Sigmoid colon (tissue), 7 donors: ENCODE data around the gene NCOA6. TPM values are rescaled to one million over a fixed set of nuclear protein-coding genes. Genes with fewer than 3 reads are reported as not detected.
A peak's percentile ranks its signal among the peaks of the same experiment; 100 is the strongest.

Experiments
- DNase-seq: peaks from one replicate; pipeline ENCODE4 v3.0.0-alpha.2; 2019
- H3K27ac ChIP-seq, 4 donors: fragments of 200-600 bp; sonication (generic); one replicate each; pipeline ENCODE4 v1.5.1; 2016 to 2019; ENCODE audit warnings: mild to moderate bottlenecking in 1 of 4
- H3K27me3 ChIP-seq, 3 donors: fragments of 200-600 bp; sonication (generic); one replicate each; pipeline ENCODE4 v1.5.1; 2019; ENCODE audit warnings: mild to moderate bottlenecking in 1 of 3
- H3K36me3 ChIP-seq, 4 donors: fragments of 200-600 bp; sonication (generic); one replicate each; pipeline ENCODE4 v1.5.1; 2016 to 2019
- H3K4me1 ChIP-seq, 4 donors: fragments of 200-600 bp; sonication (generic); one replicate each; pipeline ENCODE4 v1.5.1; 2017 to 2019
- H3K4me3 ChIP-seq, 4 donors: fragments of 200-600 bp; sonication (generic); one replicate each; pipeline ENCODE4 v1.5.1; 2017 to 2019; ENCODE audit warnings: mild to moderate bottlenecking in 2 of 4, moderate library complexity in 1 of 4
- H3K9me3 ChIP-seq, 4 donors: fragments of 200-600 bp in 3 of 4; sonication (generic) in 3 of 4; one replicate each; pipeline versions ENCODE4 v1.5.1 to v1.6.1; 2013 to 2019
- CTCF ChIP-seq, 4 experiments: fragments of 450-650 bp in 3 of 4; fragments of 200-600 bp in 1 of 4; IDR thresholded peaks; one replicate each; pipeline ENCODE4 v1.5.1; 2016 to 2019; ENCODE audit warnings: antibody characterized with exemption in 4 of 4, mild to moderate bottlenecking in 3 of 4, moderate library complexity in 2 of 4
- EP300 ChIP-seq, 4 donors: sonication (generic); formaldehyde crosslinking; IDR thresholded peaks; one replicate each; pipeline ENCODE4 v1.6.1; 2017; ENCODE audit warnings: antibody characterized with exemption in 4 of 4
- POLR2A ChIP-seq, 2 donors: fragments of 450-650 bp; IDR thresholded peaks; one replicate each; pipeline ENCODE4 v1.6.1; 2016; ENCODE audit warnings: antibody characterized with exemption in 2 of 2, mild to moderate bottlenecking in 2 of 2, moderate library complexity in 2 of 2
- POLR2AphosphoS5 ChIP-seq, 4 donors: sonication (generic); formaldehyde crosslinking; IDR thresholded peaks; one replicate each; pipeline ENCODE4 v1.6.1; 2017; ENCODE audit warnings: antibody characterized with exemption in 4 of 4
- WGBS, 2 donors: extraction: QIAGEN DNeasy Blood & Tissue Kit; methylation state at CpG; one replicate each; pipeline ENCODE4 v1.1.7; 2013; 5-methylcytosine and 5-hydroxymethylcytosine counted together
- intact Hi-C: fragments of 100-400 bp; cut with DNase I; formaldehyde crosslinking; loops from one replicate; pipeline ENCODE4 v1.15.1; 2023
- polyA plus RNA-seq, 3 donors: library from polyadenylated mRNA; stranded (reverse); fragments of 200-250 nt; gene quantifications; one replicate each; pipeline ENCODE4 v1.2.3, GENCODE V29; 2013
- total RNA-seq, 4 donors: library from RNA; depleted of rRNA; stranded (reverse); fragments of >200 nt; gene quantifications; one replicate each; pipeline ENCODE4 v1.1.0, GENCODE V29; 2016
- donor health status: healthy with polysubstance abuse.
- donor health status: Bipolar disorder and iron deficiency.
- donor health status: healthy.

NCOA6 gene
- total and polyA plus RNA-seq, 7 donors: 16.9 to 24.9 (median 21.8) TPM

GRCh38 chr20:34710568-34710839, 114.9 kb downstream of the NCOA6 start:
- H3K27me3 ChIP-seq: no peaks in the 10 kb centered on the region
- H3K4me3 ChIP-seq: peak overlapping the region in 3 of 4 donors; percentile 63 to 74 (median 66)
- TF ChIP-seq CTCF (IDR thresholded peaks at IDR 0.05) (no peak), POLR2A (IDR thresholded peaks at IDR 0.05) (no peak), EP300 (IDR thresholded peaks at IDR 0.05) (no peak), POLR2AphosphoS5 (IDR thresholded peaks at IDR 0.05) (no peak)
- peak overlapping the region; percentile 88 to 97 (median 94) for H3K27ac ChIP-seq
- intact Hi-C loops: no loop called here
- H3K36me3 ChIP-seq: peaks cover 0 to 37% (median 3%) of the 10 kb centered on the region in 4 donors
- no peak for DNase-seq
- no peaks in the 10 kb centered on the region for H3K9me3 ChIP-seq
- peaks cover 0 to 30% (median 23%) of the 10 kb centered on the region in 4 donors for H3K4me1 ChIP-seq

GRCh38 chr20:34709831-34710567, 115.5 kb downstream of the NCOA6 start:
- no peaks in the 10 kb centered on the region for H3K27me3 ChIP-seq
- peaks cover 0 to 35% (median 28%) of the 10 kb centered on the region in 4 donors for H3K4me1 ChIP-seq
- 2 to 6% methylated on average over 61 of the region's 61 CpGs for WGBS, 2 donors
- TF ChIP-seq POLR2AphosphoS5 (IDR thresholded peaks at IDR 0.05): no peak
- TF ChIP-seq EP300 (IDR thresholded peaks at IDR 0.05): no peak
- TF ChIP-seq POLR2A (IDR thresholded peaks at IDR 0.05): no peak
- no peak for TF ChIP-seq CTCF (IDR thresholded peaks at IDR 0.05)
- intact Hi-C loops: loop anchor here (2.0 to 5.0 kb wide), 2 partner anchors 168 to 397 kb away; no protein-coding TSS in a partner anchor
- H3K36me3 ChIP-seq: peaks cover 0 to 32% (median 3%) of the 10 kb centered on the region in 4 donors
- DNase-seq: peak; percentile 87
- H3K27ac ChIP-seq: peak overlapping the region; percentile 88 to 97 (median 94)
- H3K9me3 ChIP-seq: no peaks in the 10 kb centered on the region
- H3K4me3 ChIP-seq: peak overlapping the region; percentile 63 to 74 (median 66)

DNA sequence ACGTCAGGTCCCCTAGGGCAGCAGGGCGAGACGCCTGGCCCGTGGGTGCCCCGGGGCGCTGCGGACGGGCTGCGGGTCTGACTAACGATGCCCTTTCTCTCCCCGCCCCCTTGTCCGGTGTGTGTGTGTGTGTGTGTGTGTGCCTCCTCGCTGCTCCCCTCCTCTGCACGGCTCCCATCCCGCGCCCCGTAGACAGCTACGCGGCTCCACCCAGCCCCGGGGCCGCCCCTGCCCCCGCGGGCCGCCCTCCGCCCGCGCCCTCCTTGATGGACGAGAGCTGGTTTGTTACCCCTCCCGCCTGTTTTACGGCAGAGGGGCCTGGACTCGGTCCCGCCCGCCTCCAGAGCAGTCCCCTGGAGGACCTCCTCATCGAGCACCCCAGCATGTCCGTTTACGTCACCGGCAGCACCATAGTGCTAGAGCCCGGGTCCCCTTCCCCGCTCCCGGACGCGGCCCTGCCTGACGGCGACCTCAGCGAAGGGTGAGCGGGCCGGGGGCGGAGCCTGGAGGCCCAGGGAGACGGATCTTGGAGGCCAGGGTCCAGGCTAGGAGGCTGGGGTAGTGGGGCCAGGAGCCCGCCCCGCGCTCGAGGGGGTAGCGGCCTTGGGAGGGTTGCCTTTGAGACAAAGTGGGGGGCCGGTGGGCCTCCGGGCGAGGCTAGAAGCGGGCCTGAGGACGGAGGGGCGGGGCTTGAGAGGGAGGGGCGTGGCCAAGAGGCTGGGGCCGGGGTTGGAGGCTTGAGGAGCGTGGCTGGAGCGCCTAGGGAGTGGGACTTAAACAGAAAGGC, 116.2 kb downstream of the NCOA6 start:
- DNase-seq: peak; percentile 94
- 1% methylated on average over 64 of the region's 64 CpGs for WGBS, 2 donors
- Histone ChIP-seq H3K4me1 (peaks cover 0 to 40% (median 32%) of the 10 kb centered on the region in 4 donors), H3K9me3 (no peaks in the 10 kb centered on the region), H3K27me3 (no peaks in the 10 kb centered on the region), H3K36me3 (peaks cover 0 to 25% (median 2%) of the 10 kb centered on the region in 4 donors), H3K27ac (peak overlapping the region; percentile 88 to 97 (median 94)), H3K4me3 (peak overlapping the region; percentile 63 to 74 (median 66))
- intact Hi-C loops: loop anchor here (2.0 to 5.0 kb wide), 2 partner anchors 167 to 396 kb away; no protein-coding TSS in a partner anchor
- TF ChIP-seq POLR2A (IDR thresholded peaks at IDR 0.05) (peak in 1 of 2 donors; percentile 31), POLR2AphosphoS5 (IDR thresholded peaks at IDR 0.05) (peak in 3 of 4 donors; percentile 25 to 82 (median 77)), CTCF (IDR thresholded peaks at IDR 0.05) (no peak)

DNA sequence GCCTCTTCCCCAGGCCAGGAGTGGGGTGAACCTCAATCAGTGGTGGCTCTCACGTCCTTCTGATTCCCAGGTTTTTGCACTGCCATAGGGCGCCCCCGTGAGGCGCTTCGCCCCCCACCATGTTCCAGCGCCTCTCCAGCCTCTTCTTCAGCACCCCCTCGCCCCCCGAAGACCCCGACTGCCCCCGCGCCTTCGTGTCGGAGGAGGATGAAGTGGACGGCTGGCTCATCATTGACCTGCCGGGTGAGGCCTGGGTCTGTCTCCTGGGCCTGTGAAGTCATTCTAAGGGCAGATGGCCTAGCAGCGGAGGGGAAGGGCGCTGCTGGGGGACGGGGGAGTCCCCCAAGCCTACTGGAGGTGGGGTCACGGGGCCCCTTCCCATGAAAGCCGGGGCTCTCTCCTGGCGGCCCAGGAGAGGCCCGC, 116.8 kb downstream of the NCOA6 start:
- peaks cover 0 to 19% (median 0%) of the 10 kb centered on the region in 4 donors for H3K36me3 ChIP-seq
- WGBS, 2 donors: 3 to 4% methylated on average over 22 of the region's 22 CpGs
- H3K9me3 ChIP-seq: no peaks in the 10 kb centered on the region
- H3K27ac ChIP-seq: peak overlapping the region; percentile 88 to 97 (median 94)
- peak; percentile 79 for DNase-seq
- TF ChIP-seq POLR2A (IDR thresholded peaks at IDR 0.05) (no peak), CTCF (IDR thresholded peaks at IDR 0.05) (peak; percentile 7 to 49 (median 33))
- peaks cover 0 to 40% (median 32%) of the 10 kb centered on the region in 4 donors for H3K4me1 ChIP-seq
- intact Hi-C loops: loop anchor here (2.0 to 5.0 kb wide), 2 partner anchors 166 to 396 kb away; no protein-coding TSS in a partner anchor
- H3K27me3 ChIP-seq: no peaks in the 10 kb centered on the region
- H3K4me3 ChIP-seq: peak overlapping the region; percentile 63 to 74 (median 66)
